H4 (cell line): Measurements from ENCODE around the gene CCHCR1. TPM values are rescaled to one million over a fixed set of nuclear protein-coding genes. Genes with fewer than 3 reads are reported as not detected.
A peak's percentile ranks its signal among the peaks of the same experiment; 100 is the strongest.

Source experiments
- DNase-seq: peaks from one replicate; pipeline ENCODE4 v3.0.0-alpha.2; 2015; ENCODE audit warnings: low spot score
- total RNA-seq: library from RNA; depleted of rRNA; stranded (reverse); fragments of >200 nt; shearing (Covaris generic); gene quantifications from 2 replicates; pipeline ENCODE4 v1.2.3, GENCODE V29; 2014

Gene CCHCR1
- total RNA-seq, 1 experiment from 2014 or later = 12.6 TPM

GRCh38 chr6:31130751-31131150 is 26.9 kb downstream of the CCHCR1 start:
- DNase-seq = no peak

GRCh38 chr6:31129130-31129529 is 28.5 kb downstream of the CCHCR1 start:
- DNase-seq = no peak

- DNase-seq = peak; percentile 29
Observed at GRCh38 chr6:31128093-31128676, 29.4 kb downstream of the CCHCR1 start.

- DNase-seq = no peak
Observed at GRCh38 chr6:31126396-31127175, 31.0 kb downstream of the CCHCR1 start.

DNA sequence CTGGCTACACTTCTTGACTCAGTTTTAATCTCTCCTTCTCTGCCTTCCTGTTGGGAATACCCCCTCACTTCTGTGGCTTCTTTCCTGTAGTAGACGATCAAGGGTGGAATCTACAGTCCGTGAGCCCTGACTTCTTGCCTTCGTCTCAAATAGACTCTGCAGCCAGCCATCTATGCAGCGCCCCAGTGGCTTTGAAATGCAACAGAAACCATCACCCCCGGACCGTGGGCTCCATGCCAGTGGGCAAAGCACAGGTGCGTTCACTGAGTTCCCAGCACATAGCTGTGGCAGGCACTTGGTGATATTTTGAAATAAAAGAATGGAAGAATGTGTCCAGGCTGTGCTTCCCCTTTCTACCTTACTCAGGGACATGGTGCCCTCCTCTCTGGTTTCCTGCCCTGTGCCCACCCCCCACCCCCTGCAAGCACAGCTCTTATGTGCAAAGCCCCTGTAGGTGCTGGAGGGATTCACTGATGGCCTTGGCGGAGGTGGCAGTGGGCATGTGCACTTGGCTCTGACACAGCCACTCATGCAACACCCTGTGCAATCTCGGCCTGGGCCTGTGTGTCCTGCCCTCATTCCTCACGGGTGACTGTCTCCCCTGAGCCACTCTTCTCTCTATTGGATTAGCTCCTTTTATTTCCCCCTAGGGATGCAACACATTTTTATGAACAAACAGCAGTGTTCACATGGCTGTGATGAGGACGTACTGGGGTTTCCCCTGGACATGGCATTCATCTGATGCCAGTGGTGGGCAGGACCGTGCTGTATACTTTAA is 31.8 kb downstream of the CCHCR1 start:
- no peak for DNase-seq

DNA sequence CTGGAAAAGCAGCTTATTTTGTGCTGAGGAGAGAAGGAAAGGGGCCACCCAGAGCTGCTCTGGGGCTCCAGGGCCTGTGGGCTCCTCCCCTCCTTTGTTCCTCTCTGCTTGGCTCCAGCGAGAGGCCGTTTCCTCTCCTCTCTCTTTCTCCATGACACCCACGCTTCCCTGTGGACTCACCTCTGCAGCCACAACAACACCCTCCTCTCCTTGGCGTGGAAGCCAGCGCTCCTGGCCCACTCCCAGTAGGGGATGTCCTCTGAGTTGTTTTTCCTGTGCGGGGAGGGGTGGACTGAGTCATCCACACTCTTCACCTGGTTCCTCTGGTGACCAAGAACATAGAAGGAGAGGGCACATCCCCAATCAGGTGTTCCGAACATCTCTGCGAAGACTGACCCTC is 32.4 kb downstream of the CCHCR1 start:
- no peak for DNase-seq

DNA sequence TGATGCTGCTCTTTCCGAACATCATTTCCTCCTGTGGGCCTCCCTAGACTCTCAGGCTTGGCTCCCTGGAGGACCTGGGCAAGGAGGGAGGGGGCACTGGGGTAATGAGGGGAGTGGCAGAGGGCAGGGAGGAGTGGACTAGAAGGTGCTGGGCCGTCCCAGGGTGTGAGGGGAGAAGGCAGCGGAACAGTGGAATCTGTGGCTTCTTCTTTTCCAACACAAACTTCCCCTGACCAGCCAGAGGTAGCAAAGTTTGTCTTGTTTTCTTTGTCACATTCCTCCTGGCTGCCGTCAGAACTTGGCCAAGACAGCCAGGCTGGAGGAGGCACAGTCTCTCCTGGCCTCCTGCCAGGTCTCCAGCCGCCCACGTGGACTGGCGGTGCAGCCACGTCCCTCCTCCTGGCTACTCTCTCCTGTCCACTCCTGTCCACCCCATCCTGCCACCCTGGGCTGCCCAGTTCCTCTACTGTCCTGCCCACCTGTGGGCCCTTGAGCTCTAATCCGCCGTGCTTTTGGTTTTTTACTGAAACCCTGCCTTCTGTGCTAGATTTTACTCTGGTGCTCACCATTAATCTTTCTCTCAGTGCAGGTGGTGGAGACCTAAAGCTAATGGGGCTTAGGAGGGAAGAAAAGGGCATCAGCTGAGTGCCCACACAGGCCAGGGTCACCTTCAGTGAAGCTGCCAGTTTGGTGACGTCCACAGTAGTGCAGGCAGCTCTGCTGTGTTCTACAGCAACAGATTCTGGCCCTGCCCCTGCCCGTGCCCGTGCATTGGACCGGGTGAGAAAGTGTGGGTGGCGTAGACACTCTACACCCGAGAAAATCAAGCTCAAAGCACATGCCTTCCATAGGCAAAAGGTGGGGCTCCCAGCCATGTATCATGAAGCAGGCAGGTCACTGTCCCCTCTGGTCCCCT is 34.6 kb downstream of the CCHCR1 start:
- peak; percentile 92 for DNase-seq

GRCh38 chr6:31121131-31121790 is 36.3 kb downstream of the CCHCR1 start:
- DNase-seq = no peak

GRCh38 chr6:31120151-31120915 is 37.3 kb downstream of the CCHCR1 start, which contains the start of gene CDSN:
Gene CDSN, minus strand, starts transcription at chr6:31120446. Its CDS starts 27 bp downstream, at chr6:31120419.
- no peak for DNase-seq

- no peak for DNase-seq
Observed at GRCh38 chr6:31118178-31118577, 39.4 kb downstream of the CCHCR1 start.

- no peak for DNase-seq
Observed at GRCh38 chr6:31116661-31117385, 40.8 kb downstream of the CCHCR1 start.

GRCh38 chr6:31115941-31116560 is 41.6 kb downstream of the CCHCR1 start:
- DNase-seq = no peak

- DNase-seq = peak; percentile 82
Observed at GRCh38 chr6:31114970-31115849, 42.4 kb downstream of the CCHCR1 start.

DNA sequence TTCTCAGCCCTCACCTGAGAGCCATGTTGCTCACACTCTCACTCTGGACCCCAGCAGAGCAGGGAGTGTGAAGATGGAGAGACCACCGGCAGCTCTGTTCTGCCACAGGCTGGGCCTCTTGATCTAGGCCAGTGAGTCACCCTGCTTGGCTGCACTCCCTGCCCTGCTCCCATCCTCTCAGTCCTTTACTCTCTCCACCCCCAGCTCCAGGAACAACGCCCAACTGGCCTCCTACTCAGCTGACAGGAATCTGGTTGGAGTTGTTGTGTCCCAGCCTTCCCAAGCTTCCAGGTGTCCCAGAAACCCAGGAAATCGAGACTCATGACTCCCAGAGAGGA is 43.1 kb downstream of the CCHCR1 start, which contains the start of gene PSORS1C1:
TSS of gene PSORS1C1 (plus strand) at position 260 of the 338 bp plus-strand sequence. CDS start 14,833 bp downstream, outside the sequence.
- peak; percentile 87 for DNase-seq

GRCh38 chr6:31113861-31114540 is 43.6 kb downstream of the CCHCR1 start:
- DNase-seq = no peak

DNA sequence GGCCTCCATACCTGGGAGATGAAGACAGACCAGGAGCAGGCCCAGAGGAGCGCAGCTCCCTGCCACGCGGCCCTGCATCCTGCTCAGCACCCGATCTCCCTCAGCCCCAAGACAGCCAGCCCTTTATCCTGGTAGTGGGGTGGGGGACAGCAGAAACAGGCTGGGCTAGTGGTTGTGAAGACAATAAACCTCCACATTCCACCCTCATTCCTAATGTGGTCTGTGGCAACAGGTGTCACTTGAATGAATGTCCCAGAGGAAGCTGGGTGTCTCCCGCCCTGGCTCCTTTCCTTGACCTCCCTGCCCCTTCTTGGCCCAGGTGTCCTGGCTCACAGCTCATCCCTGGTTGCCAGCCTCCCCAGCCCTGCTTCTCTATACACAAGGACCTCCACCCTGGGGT is 45.1 kb downstream of the CCHCR1 start, which contains the start of gene C6orf15:
TSS of gene C6orf15 (minus strand) at position 98 of the 400 bp plus-strand sequence. CDS start at position 78, 20 bp downstream.
- DNase-seq = no peak

- no peak for DNase-seq
Observed at GRCh38 chr6:31111712-31112111, 45.9 kb downstream of the CCHCR1 start.
